A549 (cell line): Measurements from ENCODE around the gene BRD3OS. TPM values are rescaled to one million over a fixed set of nuclear protein-coding genes. Genes with fewer than 3 reads are reported as not detected.

Source experiments
- ATAC-seq, 2 experiments: fragments of 200-7000 bp in 1 of 2; fragments of >200 bp in 1 of 2; cut with Nextera tagmentation in 1 of 2; cut with Tn5 transposase in 1 of 2; 3 replicates each; pipeline versions ENCODE4 v1.8.0 to v1.9.1; 2018 to 2020; ENCODE audit warnings: mild to moderate bottlenecking in 1 of 2, moderate library complexity in 1 of 2
- CTCF ChIA-PET: fragments of 300-600 bp; sonication (Branson Sonifier 250); formaldehyde crosslinking; extraction: SDS; loops from one replicate; lab custom pipeline; 2021; ENCODE audit warnings: antibody characterized with exemption, inconsistent platforms; lab: Yijun Ruan, JAX
- POLR2A ChIA-PET: fragments of 350-600 bp; formaldehyde crosslinking; extraction: SDS; loops from one replicate; lab custom pipeline; 2021; ENCODE audit warnings: antibody characterized with exemption, inconsistent platforms; lab: Yijun Ruan, JAX
- DNase-seq, 2 experiments: peaks; one replicate each; pipeline versions ENCODE4 v3.0.0 to v3.0.0-alpha.2; 2011 to 2016; ENCODE audit warnings: low read depth in 1 of 2, low spot score in 1 of 2
- FAIRE-seq: peaks from 2 replicates; lab custom pipeline; 2011; peaks lifted over from hg19 to GRCh38; lab: Jason Lieb, UNC
- H3K27ac ChIP-seq, 2 experiments: fragments of >200 bp; sonication (Bioruptor Twin); formaldehyde crosslinking; 3 replicates each; pipeline ENCODE4 v1.5.1; 2016 to 2017
- H3K4me1 ChIP-seq: fragments of >200 bp; sonication (Bioruptor Twin); formaldehyde crosslinking; 3 replicates; pipeline ENCODE4 v1.6.1; 2016
- H3K4me2 ChIP-seq: fragments of >200 bp; sonication (Bioruptor Twin); formaldehyde crosslinking; 3 replicates; pipeline ENCODE4 v1.6.1; 2016
- H3K4me3 ChIP-seq: fragments of >200 bp; sonication (Bioruptor Twin); formaldehyde crosslinking; 3 replicates; pipeline ENCODE4 v1.5.1; 2016
- H3K9me3 ChIP-seq: fragments of >200 bp; sonication (Bioruptor Twin); formaldehyde crosslinking; 3 replicates; pipeline ENCODE4 v1.6.1; 2016
- EHMT2 ChIP-seq: fragments of 200-600 bp; sonication (generic); IDR thresholded peaks from 2 replicates; pipeline ENCODE4 v1.6.1; 2016; ENCODE audit warnings: antibody characterized with exemption, low read depth, mild to moderate bottlenecking, moderate library complexity
- ESRRA ChIP-seq: fragments of 150-350 bp; IDR thresholded peaks from 2 replicates; pipeline ENCODE4 v1.6.1; 2014; ENCODE audit warnings: mild to moderate bottlenecking, low read length, borderline replicate concordance
- FOSB ChIP-seq: fragments of 250-450 bp; sonication (Bioruptor Pico); IDR thresholded peaks from 2 replicates; pipeline ENCODE4 v1.5.0; 2020; ENCODE audit warnings: mild to moderate bottlenecking, moderate library complexity
- HDAC2 ChIP-seq: fragments of 200-600 bp; sonication (generic); IDR thresholded peaks from 2 replicates; pipeline ENCODE4 v1.6.1; 2016
- HES2 ChIP-seq: fragments of >200 bp; sonication (Bioruptor Twin); formaldehyde crosslinking; IDR thresholded peaks from 2 replicates; pipeline ENCODE4 v1.6.1; 2016
- HEYL ChIP-seq: fragments of 250-450 bp; sonication (Bioruptor Pico); IDR thresholded peaks from 2 replicates; pipeline ENCODE4 v1.8.0; 2021; ENCODE audit warnings: mild to moderate bottlenecking, moderate library complexity
- HOXA7 ChIP-seq: fragments of 250-450 bp; sonication (Bioruptor Pico); IDR thresholded peaks from 2 replicates; pipeline ENCODE4 v1.5.0; 2020; ENCODE audit warnings: mild to moderate bottlenecking, moderate library complexity
- HOXB13 ChIP-seq: fragments of 250-450 bp; sonication (Bioruptor Pico); IDR thresholded peaks from 2 replicates; pipeline ENCODE4 v1.5.0; 2020; ENCODE audit warnings: low read depth, mild to moderate bottlenecking, moderate library complexity
- JUN ChIP-seq, 2 experiments: fragments of >200 bp; sonication (Bioruptor Twin); formaldehyde crosslinking; IDR thresholded peaks; 2 replicates in 1 of 2; 3 replicates in 1 of 2; pipeline ENCODE4 v1.6.1; 2016 to 2017
- JUNB ChIP-seq: fragments of >200 bp; sonication (Bioruptor Twin); formaldehyde crosslinking; IDR thresholded peaks from 2 replicates; pipeline ENCODE4 v1.6.1; 2016
- KDM5A ChIP-seq: fragments of 200-600 bp; sonication (generic); IDR thresholded peaks from 2 replicates; pipeline ENCODE4 v1.6.1; 2016; ENCODE audit warnings: antibody characterized with exemption, mild to moderate bottlenecking
- MAFK ChIP-seq: fragments of 450-650 bp; IDR thresholded peaks from 2 replicates; pipeline ENCODE4 v1.6.1; 2014; ENCODE audit not compliant: partially characterized antibody
- MAX ChIP-seq: IDR thresholded peaks from 2 replicates; pipeline ENCODE4 v1.6.1; 2012
- POLR2AphosphoS2 ChIP-seq: conservative IDR thresholded peaks from 2 replicates; pipeline ENCODE4 v1.6.1; 2012; ENCODE audit warnings: low read length, improper control_type of control experiment, inconsistent platforms
- RAD21 ChIP-seq, 2 experiments: fragments of >200 bp in 1 of 2; sonication (Bioruptor Twin) in 1 of 2; formaldehyde crosslinking in 1 of 2; IDR thresholded peaks in 1 of 2; conservative IDR thresholded peaks in 1 of 2; 2 replicates in 1 of 2; 3 replicates in 1 of 2; pipeline ENCODE4 v1.6.1; 2012 to 2018; ENCODE audit warnings: inconsistent platforms in 1 of 2
- RARB ChIP-seq: fragments of 250-450 bp; sonication (Bioruptor Pico); IDR thresholded peaks from 2 replicates; pipeline ENCODE4 v1.8.0; 2021; ENCODE audit warnings: mild to moderate bottlenecking, moderate library complexity
- RCOR1 ChIP-seq: fragments of 150-350 bp; IDR thresholded peaks from 2 replicates; pipeline ENCODE4 v1.6.1; 2014; ENCODE audit warnings: antibody characterized with exemption, low read length, low read depth
- REST ChIP-seq: fragments of 200-600 bp; sonication (generic); IDR thresholded peaks from 2 replicates; pipeline ENCODE4 v1.6.1; 2016; ENCODE audit warnings: antibody characterized with exemption, mild to moderate bottlenecking, moderate library complexity
- SREBF2 ChIP-seq: fragments of 450-650 bp; IDR thresholded peaks from 2 replicates; pipeline ENCODE4 v1.6.1; 2014; ENCODE audit warnings: mild to moderate bottlenecking, moderate library complexity
- WGBS: methylation state at CpG from one replicate; pipeline ENCODE4 v1.1.6; 2017; ENCODE audit errors: missing lambda C conversion rate; 5-methylcytosine and 5-hydroxymethylcytosine counted together
- polyA plus RNA-seq, 4 experiments: library from polyadenylated mRNA; depleted of rRNA in 3 of 4; stranded (reverse); fragments of >200 nt; fragmentation: RNase III in 1 of 4; extraction: RNeasy Plus Mini Kit Qiagen cat#74134 plus additional on column Dnase treatment in 1 of 4; gene quantifications; 2 replicates in 3 of 4; 3 replicates in 1 of 4; pipeline ENCODE4 v1.2.3, GENCODE V29; 2011 to 2017

The BRD3OS gene
- polyA plus RNA-seq, 2 of the 4 experiments (the other 2 are of a cell fraction): 10.4 to 10.8 TPM

- 91% methylated on average over 18 of the region's 20 CpGs for WGBS
- no peak overlapping the region for H3K4me3 ChIP-seq
- no peak overlapping the region for H3K4me2 ChIP-seq
- no peaks in the 10 kb centered on the region for H3K4me1 ChIP-seq
- no peak for TF ChIP-seq RARB
- H3K9me3 ChIP-seq: no peaks in the 10 kb centered on the region
- no peak overlapping the region for H3K27ac ChIP-seq
- POLR2A ChIA-PET: interaction anchor here (0.6 kb wide), 1 partner anchor 64 kb away, joined by 3 read pairs; no protein-coding TSS in a partner anchor
- ATAC-seq: no peak
- CTCF ChIA-PET: interaction anchor here (1.4 kb wide), 1 partner anchor 19 kb away, joined by 4 read pairs; no protein-coding TSS in a partner anchor
- DNase-seq: no peak
- FAIRE-seq: no peak
Measured at GRCh38 chr9:134039386-134040175, 14.3 kb downstream of the BRD3OS start.

- DNase-seq (no peak), FAIRE-seq (no peak), ATAC-seq (no peak)
- WGBS: 89% methylated on average over 16 of the region's 17 CpGs
- Histone ChIP-seq H3K4me2 (no peak overlapping the region), H3K4me3 (no peak overlapping the region), H3K27ac (no peak overlapping the region), H3K9me3 (no peaks in the 10 kb centered on the region), H3K4me1 (no peaks in the 10 kb centered on the region)
- ChIA-PET CTCF (interaction anchor here (0.6 to 1.6 kb wide), 3 partner anchors 13 to 19 kb away, joined by 3 to 4 read pairs (median 4); no protein-coding TSS in a partner anchor), POLR2A (interaction anchor here (0.6 kb wide), 1 partner anchor 65 kb away, joined by 3 read pairs; no protein-coding TSS in a partner anchor)
- no peak for TF ChIP-seq EHMT2
- TF ChIP-seq RAD21 (conservative IDR thresholded peaks at IDR 0.05 in 1 of 2, IDR thresholded peaks at IDR 0.05 in 1 of 2): no peak
- TF ChIP-seq MAX: no peak
Measured at GRCh38 chr9:134040176-134040565, 14.9 kb downstream of the BRD3OS start.

GRCh38 chr9:134040781-134041648 is 15.7 kb downstream of the BRD3OS start:
- Histone ChIP-seq H3K4me3 (no peak overlapping the region), H3K27ac (no peak overlapping the region), H3K4me2 (no peak overlapping the region), H3K9me3 (no peaks in the 10 kb centered on the region), H3K4me1 (no peaks in the 10 kb centered on the region)
- peak in 1 of 2 experiments; percentile 29; a peak in 2 of 6 replicates for ATAC-seq
- POLR2A ChIA-PET: no interaction called here
- CTCF ChIA-PET: interaction anchor here (0.6 to 1.6 kb wide), 4 partner anchors 9 to 18 kb away, joined by 3 to 4 read pairs (median 4); no protein-coding TSS in a partner anchor
- no peak for TF ChIP-seq MAX
- no peak for TF ChIP-seq REST
- TF ChIP-seq KDM5A: no peak
- no peak for TF ChIP-seq ESRRA
- TF ChIP-seq JUN (IDR thresholded peaks at IDR 0.05): no peak
- no peak for TF ChIP-seq MAFK
- TF ChIP-seq POLR2AphosphoS2: no peak
- no peak for TF ChIP-seq HEYL (CRISPR knock-in tag)
- WGBS: 85% methylated on average over 11 of the region's 21 CpGs
- no peak for DNase-seq
- no peak for FAIRE-seq

GRCh38 chr9:134041649-134041962 is 16.3 kb downstream of the BRD3OS start:
- Histone ChIP-seq H3K4me1 (no peaks in the 10 kb centered on the region), H3K27ac (no peak overlapping the region), H3K4me3 (no peak overlapping the region), H3K4me2 (no peak overlapping the region), H3K9me3 (no peaks in the 10 kb centered on the region)
- ATAC-seq (no peak), FAIRE-seq (no peak), DNase-seq (no peak)
- 84% methylated on average over 16 of the region's 16 CpGs for WGBS
- CTCF ChIA-PET: interaction anchor here (1.6 kb wide), 1 partner anchor 14 kb away, joined by 4 read pairs; no protein-coding TSS in a partner anchor
- POLR2A ChIA-PET: no interaction called here
- TF ChIP-seq HOXB13 (CRISPR knock-in tag): no peak
- no peak for TF ChIP-seq RCOR1
- TF ChIP-seq FOSB: no peak
- no peak for TF ChIP-seq HES2
- no peak for TF ChIP-seq HOXA7 (CRISPR knock-in tag)
- no peak for TF ChIP-seq HDAC2
- no peak for TF ChIP-seq SREBF2
- TF ChIP-seq JUNB: no peak
- no peak for TF ChIP-seq HEYL (CRISPR knock-in tag)
- no peak for TF ChIP-seq REST
